ENCODE results near the gene MBOAT1.

MBOAT1 gene

DNA sequence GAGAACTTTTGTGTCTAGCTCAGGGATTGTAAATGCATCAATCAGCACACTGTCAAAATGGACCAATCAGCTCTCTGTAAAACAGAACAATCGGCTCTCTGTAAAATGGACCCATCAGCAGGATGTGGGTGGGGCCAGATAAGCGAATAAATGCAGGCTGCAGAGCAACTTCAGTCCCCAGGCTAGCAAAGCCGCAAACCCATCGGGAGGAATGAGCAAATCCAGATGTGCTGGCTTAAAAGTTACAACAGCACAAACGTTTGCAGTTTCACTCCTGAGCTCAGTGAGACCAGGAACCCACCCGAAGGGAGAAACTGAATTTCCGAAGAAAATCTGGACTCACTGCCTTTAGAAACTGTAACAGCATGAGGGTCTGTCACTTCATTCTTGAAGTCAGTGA, 21.9 kb upstream of the MBOAT1 start:
- TF ChIP-seq SIN3A (IDR thresholded peaks at IDR 0.05; ENCODE audit: borderline replicate concordance, insufficient read depth, low read length), result no peak
- no peak for TF ChIP-seq TAF1 (IDR thresholded peaks at IDR 0.05; ENCODE audit: borderline replicate concordance, insufficient read depth, low read length)
- TF ChIP-seq POLR2AphosphoS5 (IDR thresholded peaks at IDR 0.05; ENCODE audit: low read depth, low read length), result no peak
- TF ChIP-seq FOXP2 (optimal IDR thresholded peaks at IDR 0.05; ENCODE audit: borderline replicate concordance, extremely low read depth, extremely low read length, insufficient read depth), result no peak
- TF ChIP-seq, protein P1, sequence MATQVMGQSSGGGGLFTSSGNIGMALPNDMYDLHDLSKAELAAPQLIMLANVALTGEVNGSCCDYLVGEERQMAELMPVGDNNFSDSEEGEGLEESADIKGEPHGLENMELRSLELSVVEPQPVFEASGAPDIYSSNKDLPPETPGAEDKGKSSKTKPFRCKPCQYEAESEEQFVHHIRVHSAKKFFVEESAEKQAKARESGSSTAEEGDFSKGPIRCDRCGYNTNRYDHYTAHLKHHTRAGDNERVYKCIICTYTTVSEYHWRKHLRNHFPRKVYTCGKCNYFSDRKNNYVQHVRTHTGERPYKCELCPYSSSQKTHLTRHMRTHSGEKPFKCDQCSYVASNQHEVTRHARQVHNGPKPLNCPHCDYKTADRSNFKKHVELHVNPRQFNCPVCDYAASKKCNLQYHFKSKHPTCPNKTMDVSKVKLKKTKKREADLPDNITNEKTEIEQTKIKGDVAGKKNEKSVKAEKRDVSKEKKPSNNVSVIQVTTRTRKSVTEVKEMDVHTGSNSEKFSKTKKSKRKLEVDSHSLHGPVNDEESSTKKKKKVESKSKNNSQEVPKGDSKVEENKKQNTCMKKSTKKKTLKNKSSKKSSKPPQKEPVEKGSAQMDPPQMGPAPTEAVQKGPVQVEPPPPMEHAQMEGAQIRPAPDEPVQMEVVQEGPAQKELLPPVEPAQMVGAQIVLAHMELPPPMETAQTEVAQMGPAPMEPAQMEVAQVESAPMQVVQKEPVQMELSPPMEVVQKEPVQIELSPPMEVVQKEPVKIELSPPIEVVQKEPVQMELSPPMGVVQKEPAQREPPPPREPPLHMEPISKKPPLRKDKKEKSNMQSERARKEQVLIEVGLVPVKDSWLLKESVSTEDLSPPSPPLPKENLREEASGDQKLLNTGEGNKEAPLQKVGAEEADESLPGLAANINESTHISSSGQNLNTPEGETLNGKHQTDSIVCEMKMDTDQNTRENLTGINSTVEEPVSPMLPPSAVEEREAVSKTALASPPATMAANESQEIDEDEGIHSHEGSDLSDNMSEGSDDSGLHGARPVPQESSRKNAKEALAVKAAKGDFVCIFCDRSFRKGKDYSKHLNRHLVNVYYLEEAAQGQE (IDR thresholded peaks at IDR 0.05; ENCODE audit: insufficient read depth in 1 of 2, low read depth in 2 of 2, low read length in 2 of 2), result no peak

DNA sequence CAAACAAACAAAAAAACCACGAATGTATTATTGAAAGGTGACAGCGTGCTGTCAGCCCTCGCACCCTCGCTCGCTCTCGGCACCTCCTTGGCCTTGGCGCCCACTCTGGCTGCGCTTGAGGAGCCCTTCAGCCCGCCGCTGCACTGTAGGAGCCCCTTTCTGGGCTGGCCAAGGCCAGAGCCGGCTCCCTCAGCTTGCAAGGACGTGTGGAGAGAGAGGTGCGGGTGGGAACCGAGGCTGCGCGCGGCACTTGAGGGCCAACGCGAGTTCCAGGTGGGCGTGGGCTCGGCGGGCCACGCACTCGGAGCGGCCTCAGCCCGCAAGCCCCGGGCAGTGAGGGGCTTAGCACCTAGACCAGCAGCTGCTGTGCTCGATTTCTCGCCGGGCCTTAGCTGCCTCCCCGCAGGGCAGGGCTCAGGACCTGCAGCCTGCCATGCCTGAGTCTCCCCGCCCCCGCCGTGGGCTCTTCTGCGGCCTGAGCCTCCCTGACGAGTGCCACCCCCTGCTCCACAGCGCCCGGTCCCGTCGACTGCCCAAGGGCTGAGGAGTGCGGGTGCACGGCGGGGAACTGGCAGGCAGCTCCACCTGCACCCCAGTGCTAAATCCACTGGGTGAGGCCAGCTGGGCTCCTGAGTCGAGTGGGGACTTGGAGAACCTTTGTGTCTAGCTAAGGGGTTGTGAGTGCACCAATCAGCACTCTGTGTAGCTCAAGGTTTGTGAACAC, 20.9 kb upstream of the MBOAT1 start:
- TF ChIP-seq, protein P1 (IDR thresholded peaks at IDR 0.05; ENCODE audit: insufficient read depth in 1 of 2, low read depth in 2 of 2, low read length in 2 of 2), result no peak
- TF ChIP-seq TAF1 (IDR thresholded peaks at IDR 0.05; ENCODE audit: borderline replicate concordance, insufficient read depth, low read length) (no peak), FOXP2 (optimal IDR thresholded peaks at IDR 0.05; ENCODE audit: borderline replicate concordance, extremely low read depth, extremely low read length, insufficient read depth) (no peak), SIN3A (IDR thresholded peaks at IDR 0.05; ENCODE audit: borderline replicate concordance, insufficient read depth, low read length) (no peak), POLR2AphosphoS5 (IDR thresholded peaks at IDR 0.05; ENCODE audit: low read depth, low read length) (no peak)

DNA sequence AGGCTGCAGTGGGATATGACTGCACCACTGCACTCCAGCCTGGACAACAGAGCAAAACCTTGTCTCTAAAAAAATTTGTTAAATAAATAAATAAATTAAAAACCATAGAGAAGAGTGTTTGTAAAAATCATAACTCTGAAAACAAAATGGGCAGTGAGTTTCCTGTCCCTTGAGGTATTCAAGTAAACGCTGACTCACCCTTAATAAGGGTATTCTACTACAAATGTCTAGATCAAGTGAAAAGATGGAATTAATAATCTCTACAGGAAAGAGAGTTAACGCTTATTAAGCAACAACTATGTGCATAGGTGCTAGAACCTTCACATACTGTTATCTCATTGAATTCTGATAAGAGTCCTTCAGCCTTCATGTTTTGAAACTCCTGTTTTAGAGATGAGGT, 19.9 kb upstream of the MBOAT1 start:
- TF ChIP-seq, protein P1 (IDR thresholded peaks at IDR 0.05; ENCODE audit: insufficient read depth in 1 of 2, low read depth in 2 of 2, low read length in 2 of 2), result no peak
- no peak for TF ChIP-seq SIN3A (IDR thresholded peaks at IDR 0.05; ENCODE audit: borderline replicate concordance, insufficient read depth, low read length)
- no peak for TF ChIP-seq TAF1 (IDR thresholded peaks at IDR 0.05; ENCODE audit: borderline replicate concordance, insufficient read depth, low read length)
- no peak for TF ChIP-seq POLR2AphosphoS5 (IDR thresholded peaks at IDR 0.05; ENCODE audit: low read depth, low read length)

DNA sequence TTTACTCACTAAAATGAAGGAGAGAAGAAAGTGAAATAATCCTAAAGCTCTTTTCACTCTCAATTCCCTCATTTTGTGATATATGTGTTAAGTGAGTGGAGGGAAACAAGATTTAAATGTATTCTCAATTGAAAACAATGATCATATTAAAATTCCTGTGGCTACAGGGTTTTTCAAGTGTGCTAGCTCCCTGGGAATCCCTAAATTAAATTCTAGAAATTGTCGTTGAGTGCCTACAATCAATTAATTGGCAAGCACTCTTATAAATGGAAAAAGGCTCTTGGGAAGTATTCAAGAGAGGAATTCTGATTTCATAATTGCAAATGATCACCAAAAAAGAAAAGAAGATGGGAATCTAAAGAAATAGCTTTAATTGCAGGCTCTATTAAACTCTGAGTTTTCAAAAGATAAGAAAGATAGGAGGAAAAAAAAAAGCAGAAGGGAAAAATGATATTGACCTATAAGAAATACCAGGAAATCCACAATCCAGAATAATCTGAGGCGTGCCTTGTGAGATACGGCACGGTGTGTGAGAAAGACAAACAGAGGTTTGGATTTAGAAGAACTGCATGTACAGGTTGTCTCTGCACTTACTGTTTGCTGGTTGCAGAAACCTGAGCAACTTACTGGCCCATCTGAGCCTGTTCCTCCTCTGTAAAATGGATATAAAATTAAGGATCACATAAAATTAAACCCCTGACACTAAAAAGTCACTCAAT, 18.3 kb upstream of the MBOAT1 start:
- no peak for TF ChIP-seq SIN3A (IDR thresholded peaks at IDR 0.05; ENCODE audit: borderline replicate concordance, insufficient read depth, low read length)
- TF ChIP-seq POLR2AphosphoS5 (IDR thresholded peaks at IDR 0.05; ENCODE audit: low read depth, low read length), result no peak
- TF ChIP-seq, protein P1 (IDR thresholded peaks at IDR 0.05; ENCODE audit: insufficient read depth in 1 of 2, low read depth in 2 of 2, low read length in 2 of 2), result no peak
- no peak for TF ChIP-seq FOXP2 (optimal IDR thresholded peaks at IDR 0.05; ENCODE audit: borderline replicate concordance, extremely low read depth, extremely low read length, insufficient read depth)
- TF ChIP-seq TAF1 (IDR thresholded peaks at IDR 0.05; ENCODE audit: borderline replicate concordance, insufficient read depth, low read length), result no peak
